ENCODE results near the gene WDR19. TPM values are rescaled to one million over a fixed set of nuclear protein-coding genes. Genes with fewer than 3 reads are reported as not detected.
"Not testable (repeated sequence)": the region's sequence is repeated elsewhere in the genome, so short reads cannot be mapped to it uniquely, and the experiment has no call there.

The WDR19 gene
- polyA plus RNA-seq, 5 donors, result 56.9 to 107 (median 84.8) TPM

DNA sequence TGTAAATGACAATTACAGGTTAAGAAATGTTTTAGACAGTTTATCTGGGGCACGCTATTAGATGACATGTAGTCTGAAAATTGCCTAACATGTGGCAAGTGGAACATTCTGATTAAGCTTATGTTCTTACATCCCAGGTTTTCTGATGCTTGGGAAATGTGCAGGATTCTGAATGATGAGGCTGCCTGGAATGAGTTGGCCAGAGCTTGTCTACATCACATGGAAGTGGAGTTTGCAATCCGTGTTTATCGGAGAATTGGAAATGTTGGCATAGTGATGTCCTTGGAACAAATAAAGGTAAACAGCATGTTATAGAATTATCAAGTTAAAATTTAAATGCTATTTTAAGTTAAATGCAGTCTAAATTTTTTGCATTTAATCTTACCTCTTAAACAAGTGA is 49.3 kb downstream of the WDR19 start:
- no peak for DNase-seq

DNA sequence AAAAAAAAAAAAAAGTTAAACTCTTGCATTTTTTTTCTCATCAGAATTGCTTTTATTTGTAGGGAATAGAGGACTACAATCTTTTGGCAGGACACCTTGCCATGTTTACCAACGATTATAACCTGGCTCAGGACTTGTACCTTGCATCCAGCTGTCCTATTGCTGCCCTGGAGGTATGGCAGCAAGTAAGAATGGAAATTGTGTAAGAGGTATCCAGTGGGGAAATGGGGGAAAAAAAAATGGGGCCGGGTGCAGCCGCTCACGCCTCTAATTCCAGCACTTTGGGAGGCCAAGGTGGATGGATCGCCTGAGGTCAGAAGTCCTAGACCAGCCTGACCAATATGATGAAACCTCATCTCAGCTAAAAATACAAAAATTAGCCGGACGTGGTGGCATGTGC is 49.8 kb downstream of the WDR19 start:
- no peak for DNase-seq

DNA sequence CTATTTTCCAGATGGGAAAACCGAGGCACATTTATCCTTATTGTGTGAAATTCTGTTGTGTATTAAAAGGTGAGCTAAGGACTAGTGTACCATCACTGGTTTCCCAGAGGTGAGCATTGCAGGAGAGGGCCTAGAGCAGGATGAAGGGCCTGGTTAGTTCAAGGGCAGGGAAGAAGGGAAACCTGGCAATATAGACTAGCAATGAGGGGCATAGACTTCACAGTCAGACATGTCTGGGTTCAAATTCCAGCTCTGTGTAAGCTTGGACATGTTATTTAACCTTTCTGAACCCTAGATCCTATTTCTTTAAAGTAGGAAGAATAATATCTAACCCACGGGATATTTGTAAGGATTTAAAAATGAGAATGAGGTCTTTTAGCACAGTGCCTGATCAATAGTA is 50.8 kb downstream of the WDR19 start:
- DNase-seq, result no peak

DNA sequence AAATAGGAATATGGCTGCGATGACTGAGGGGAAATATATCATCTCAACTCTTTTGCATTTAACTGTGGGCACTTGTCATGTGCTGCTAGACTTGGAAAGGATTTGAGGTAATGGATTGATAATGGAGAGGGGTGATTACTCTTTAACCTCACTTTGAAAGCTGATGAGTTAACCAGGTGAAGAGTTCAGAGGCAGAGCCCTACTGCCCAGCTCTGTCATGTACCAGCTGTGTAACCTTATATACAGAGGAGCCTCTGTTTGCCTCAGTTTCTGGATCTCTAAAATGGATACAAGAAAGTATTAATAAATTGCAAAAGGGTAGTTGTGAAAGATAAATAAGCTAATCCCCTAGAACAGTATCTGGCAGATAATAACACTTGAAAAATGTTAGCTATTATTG is 51.5 kb downstream of the WDR19 start:
- DNase-seq, result no peak

DNA sequence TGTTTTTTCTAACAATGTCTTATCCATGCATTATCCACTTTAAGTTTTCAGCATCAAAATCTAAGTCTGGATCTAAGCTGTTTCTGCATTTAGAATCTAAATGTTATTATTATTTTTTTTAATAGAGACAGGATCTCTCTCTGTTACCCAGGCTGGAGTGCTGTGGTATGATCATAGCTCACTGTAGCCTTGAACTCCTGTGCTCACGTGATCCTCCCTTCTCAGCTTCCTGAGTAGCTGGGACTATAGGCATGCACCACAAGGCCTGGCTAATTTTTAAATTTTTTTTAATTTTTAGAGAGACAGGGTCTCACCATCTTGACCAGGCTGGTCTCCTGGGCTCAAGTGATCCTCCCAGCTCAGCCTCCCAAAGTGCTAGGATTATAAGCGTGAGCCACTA is 52.7 kb downstream of the WDR19 start:
- no peak for DNase-seq

DNA sequence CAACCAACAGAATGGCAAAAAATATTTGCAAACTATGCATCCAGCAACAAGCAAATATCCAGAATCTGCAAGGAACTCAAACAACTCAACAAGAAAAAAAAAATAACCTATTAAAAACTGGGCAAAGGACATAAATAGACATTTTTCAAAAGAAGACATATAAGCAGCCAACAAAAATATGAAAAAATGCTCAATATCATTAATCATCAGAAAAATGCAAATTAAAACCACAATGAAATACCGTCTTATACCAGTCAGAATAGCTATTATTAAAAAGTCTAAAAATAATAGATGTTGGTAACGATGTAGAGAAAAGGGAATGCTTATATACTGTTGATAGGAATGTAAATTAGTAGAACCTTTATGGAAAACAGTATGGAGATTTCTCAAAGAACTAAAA is 53.4 kb downstream of the WDR19 start:
- no peak for DNase-seq

DNA sequence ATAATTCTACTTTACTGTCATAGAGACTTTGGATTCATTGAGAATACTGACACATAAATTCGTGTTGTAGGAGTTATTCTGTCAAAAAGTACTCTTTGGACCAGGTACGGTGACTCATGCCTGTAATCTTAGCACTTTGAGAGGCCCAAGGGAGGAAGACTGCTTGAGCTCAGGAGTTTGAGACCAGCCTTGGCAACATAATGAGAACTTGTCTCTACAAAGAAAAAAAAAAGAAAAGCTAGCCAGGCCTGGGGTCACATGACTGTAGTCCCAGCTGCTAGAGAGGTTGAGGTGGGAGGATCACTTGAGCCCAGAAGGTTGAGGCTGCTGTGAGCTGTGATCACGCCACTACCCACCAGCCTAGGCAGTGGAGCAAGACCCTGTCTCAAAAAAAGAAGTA is 54.9 kb downstream of the WDR19 start:
- DNase-seq, result no peak

DNA sequence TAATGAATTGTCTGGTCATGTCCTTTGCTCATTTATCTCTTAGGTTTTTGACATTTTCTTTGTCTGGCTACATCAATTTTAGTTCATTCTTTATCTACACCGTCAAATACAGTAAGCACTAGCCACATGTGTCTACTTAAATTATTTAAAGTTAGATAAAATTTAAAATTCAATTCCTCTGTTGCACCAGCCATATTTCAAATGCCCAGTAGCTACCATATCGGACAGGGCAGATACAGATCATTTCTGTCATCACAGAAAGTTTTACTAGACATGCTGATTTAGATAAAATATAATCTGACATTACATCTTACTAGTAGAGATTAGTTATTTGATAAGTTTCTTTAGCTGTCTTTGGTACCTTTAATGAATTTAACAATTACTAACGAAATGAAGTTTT is 61.1 kb downstream of the WDR19 start:
- DNase-seq, result no peak

DNA sequence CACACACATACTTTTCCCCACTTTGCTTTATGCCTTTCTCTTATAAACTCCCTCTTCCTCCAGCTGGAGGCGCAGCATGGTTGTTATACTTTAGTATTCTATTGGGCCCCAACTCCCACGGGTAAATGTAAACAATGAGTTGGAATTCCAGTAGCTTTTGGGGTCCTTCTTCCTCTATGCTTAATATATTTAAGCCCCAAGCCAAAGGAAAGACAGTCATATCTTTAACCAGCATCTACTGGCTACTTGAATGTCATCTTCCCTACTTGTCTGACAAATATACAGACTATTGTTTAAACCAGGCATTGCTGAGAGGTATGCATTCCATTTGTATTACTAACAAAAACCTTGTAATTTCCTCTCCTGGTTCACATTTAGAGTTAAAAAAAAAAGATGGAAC is 72.9 kb downstream of the WDR19 start:
- DNase-seq, result no peak

DNA sequence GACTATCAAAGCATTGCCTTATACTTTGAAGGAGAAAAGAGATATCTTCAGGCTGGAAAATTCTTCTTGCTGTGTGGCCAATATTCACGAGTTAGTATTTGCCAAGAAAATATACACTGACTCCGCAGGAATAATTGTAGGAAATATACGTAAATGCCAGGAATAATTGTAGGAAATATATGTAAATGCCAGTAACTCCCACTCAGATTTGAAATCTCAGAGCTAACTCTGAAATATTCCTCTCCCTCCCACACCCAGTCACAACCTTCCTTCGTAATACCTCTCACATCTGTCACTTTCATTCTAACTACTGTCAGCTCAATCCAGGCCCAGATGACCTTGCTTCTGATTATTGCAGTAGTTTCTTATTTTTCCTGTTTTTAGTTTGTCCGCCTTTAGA is 73.5 kb downstream of the WDR19 start:
- no peak for DNase-seq

DNA sequence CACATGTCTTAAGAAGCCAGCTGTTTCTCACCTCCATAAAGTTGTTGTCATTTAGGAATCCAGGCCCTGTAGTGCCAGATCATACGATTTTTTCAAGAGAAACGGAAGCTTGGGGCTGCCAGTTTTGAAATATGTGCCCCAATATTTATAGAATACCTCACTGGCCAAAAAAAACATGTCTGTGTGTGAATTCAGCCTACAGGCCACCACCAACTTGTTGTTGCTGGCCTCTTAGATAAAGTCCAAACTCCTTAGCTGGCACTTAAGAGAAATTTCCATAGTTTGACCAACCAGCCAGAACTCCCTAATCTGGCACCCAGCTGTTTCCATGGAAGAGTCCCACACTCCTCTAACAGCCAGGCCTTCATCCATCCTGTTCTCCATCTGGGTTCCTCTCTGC is 74.1 kb downstream of the WDR19 start:
- no peak for DNase-seq

DNA sequence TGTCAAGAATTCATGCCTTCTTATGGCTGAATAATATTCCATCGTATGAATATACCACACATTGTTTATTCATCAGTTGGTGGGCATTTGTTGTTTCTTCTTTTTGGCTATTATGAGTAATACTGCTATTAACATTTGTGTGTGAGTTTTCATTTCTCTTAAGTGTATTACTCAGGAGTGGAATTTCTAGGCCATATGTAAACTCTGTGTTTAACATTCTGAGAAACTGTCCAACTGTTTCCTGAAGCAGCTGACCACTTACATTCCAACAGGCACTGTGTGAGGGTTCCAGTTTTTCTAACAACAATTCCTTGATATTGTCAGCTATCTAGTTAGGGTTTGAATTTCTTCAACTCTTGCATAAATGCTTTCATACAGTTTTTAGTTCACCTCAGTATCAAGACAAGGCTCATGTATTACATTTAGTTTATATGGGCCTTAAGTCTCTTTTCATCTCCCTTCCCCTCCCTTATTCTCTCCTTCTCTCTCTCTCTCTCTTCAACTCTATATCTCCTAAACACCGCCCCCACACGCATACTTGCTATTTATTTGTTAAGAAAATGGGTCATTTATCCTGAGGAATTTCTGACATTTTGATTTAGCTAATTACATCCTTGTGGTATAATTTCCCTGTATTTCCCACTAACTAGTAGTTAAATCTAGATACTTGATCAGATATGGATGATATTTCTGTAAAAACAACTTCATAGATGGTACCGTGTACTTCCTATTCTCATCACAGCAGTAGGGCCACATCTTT is 77.4 kb downstream of the WDR19 start:
- no peak for DNase-seq

DNA sequence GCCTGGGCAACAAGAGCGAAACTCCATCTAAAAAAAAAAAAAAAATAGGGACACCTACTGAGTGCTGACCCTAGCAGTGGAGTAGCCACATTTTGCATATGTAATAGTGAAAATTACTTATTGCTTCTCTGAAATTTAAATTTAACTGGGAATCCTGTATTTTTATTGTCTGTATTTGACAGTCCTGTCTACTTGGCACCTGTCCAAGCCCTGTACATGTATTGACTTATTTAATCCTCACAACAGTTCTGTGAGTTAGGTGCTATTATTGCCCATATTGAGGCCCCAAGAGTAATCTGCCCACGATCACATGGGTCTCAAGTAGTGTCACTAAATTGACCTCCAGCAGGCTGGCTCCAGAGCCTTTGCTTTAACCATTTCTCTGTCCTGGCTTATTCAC is 81.6 kb downstream of the WDR19 start:
- DNase-seq, result no peak

DNA sequence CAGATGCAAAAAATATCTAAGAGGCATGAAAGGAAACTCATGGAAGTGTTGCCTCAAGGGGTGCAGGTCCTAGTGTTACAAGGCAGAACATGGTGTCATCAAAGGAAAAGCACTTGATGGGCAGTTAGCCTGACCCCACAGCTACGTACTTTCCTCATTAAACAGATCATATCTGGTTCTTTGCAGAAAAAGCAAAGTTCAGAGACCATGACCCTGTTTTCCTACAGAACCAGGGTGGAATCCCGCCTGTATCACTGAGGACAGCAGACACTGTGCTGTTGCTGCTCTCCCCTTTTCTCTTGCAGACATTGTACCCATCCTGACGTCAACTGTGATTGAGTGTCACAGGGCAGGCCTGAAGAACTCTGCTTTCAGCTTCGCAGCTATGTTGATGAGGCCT is 92.2 kb downstream of the WDR19 start:
- DNase-seq, result no peak

DNA sequence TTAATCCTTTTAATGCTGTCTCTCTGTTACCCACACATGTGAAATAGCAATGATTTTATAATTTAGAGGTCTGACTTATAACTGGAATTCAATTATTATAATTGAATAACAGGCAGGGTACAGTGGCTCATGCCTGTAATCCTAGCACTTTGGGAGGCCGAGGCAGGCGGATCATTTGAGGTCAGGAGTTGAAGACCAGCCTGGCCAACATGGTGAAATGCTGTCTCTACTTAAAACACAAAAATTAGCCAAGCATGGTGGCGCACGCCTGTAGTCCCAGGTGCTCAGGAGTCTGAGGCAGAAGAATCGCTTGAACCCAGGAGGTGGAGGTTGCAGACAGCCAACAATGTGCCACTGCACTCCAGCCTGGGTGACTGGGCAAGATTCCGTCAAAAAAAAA is 95.3 kb downstream of the WDR19 start:
- DNase-seq, result not testable (repeated sequence)

DNA sequence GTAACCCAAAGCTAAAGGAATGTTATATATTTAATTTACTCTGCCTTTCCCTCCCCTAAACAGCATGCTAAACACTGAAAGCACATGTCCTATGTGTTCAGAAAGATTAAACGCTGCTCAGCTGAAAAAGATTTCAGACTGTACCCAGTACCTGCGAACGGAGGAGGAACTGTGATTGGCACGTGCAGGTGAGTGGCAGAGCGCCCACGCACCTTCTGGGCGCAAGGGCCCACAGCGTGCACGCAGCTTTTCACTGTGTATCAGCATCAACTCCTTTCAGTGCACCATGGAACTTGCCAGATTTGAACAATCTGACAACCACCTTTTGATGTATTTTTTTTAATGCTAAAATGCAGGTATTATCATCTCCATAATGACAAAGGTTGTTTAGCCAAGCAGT is 96.1 kb downstream of the WDR19 start:
- DNase-seq, result no peak

DNA sequence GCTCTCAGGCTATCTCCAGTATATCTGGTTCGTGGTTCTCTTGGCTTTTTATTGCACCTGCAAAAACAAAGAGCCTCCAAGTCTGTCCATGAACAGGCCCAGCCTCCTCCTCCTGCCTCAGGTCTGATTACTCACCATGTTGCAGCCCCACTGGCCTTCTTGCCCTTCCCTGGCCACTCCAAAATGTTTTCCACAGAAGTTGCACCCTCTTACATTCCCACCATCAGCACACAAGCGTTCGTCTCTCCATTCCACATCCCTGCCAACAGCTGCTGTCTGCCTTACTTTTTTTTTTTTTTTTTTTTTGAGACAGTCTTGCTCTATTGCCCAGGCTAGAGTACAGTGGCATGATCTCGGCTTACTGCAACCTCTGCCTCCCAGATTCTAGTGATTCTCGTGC is 97.1 kb downstream of the WDR19 start:
- DNase-seq, result no peak

DNA sequence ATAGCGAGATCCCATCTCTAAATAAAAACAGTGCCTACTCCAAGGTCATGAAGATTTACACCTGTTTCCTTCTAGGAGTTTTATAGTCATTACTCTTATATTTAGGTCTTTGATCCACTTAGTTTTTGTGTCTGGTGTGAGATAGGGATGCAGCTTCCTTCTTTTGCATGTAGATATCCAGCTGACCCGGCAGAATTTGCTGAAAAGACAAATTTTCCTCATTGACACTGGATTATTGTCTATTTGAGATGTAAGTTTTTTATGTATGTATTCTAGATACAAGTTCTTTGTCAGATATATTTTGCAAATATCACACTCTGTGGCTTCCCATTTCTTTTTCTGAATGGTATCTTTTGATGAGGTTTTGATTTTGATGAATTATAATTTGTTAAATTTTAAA is 98.4 kb downstream of the WDR19 start:
- no peak for DNase-seq

DNA sequence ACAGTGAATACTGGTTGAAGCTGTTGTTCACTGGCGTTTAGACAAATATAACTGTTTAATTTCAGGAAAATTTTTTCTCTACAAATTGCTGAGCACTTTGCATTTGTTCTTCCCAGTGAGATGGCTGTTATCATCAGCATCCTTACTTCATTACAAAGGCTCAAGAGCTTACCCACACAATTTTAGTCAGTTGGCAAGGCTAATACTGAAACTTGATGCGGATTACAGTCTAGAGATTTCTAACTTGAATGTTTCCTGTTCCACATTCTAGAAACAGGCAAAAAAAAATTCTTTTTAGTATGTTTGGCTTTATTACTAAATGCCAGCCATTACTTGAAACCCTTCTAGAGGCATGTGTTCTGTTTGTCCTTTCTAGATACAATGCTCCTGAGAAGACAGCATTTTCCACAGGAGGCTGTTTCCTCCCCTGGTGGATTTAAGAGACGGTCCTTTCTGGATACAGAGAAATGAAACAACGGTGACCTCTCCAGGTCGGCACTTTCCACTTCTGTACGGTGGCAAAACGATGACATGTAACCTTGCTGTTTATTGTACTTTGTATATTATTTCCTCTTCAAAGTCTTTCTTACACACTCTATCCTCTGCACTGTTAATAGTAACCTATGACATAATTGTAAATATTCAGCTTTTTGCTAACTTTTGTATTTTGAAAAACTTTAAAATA is 102.9 kb downstream of the WDR19 start:
- DNase-seq, result no peak

DNA sequence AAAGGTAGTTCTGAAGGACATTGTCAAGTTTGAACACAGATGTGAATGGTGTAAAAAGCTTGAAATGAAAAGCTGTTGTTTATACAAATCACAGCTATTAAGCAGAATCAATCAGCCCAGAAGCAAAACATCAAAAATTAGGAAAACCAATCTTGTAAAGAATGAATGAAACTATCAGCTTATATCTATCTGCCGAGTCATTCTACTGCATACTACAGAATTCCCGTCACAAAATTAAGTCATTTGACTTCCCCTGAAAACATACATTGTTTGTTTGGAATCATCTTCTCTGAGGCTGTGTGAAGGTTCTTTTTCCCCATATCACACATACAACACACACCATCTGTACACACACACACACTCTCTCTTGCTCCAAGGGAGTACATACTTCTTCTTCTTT is 103.5 kb downstream of the WDR19 start:
- no peak for DNase-seq

DNA sequence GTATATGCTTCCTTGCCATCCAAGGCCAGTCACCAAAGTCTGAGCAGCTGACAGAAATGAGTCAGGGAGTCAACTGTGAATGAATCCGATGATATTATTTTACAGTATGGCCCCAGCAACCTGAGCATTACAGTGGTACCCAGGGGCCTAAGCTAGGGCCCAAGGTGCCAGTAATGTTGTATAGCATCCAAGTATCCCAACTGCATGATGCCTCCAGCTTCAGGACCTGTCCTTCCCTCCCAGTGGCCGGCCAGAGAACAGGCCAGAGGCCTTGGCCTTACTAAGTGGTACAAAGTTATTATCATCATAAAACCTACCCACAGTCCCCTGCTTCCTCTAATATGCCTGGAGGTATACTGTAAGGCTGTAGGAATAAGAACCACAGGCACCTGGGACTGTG is 103.9 kb downstream of the WDR19 start:
- no peak for DNase-seq

DNA sequence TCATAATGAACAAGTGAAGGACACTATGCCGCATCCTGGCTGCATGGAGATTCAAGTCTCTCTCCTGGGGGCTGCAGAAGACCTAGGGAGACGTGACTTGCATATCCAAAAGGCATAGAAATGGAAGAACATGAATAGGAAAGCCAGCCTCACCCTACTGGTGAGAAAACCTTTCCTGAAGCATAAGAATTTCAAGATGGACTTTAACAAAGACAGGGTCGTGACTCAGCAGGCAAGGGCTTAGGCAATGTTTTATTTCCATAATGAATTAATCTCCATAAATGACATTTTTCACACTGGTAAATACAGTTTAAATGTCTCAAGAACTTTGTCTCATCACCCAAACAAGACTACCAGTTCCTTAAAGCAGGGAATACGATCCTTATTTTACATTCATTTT is 104.9 kb downstream of the WDR19 start:
- DNase-seq, result no peak

DNA sequence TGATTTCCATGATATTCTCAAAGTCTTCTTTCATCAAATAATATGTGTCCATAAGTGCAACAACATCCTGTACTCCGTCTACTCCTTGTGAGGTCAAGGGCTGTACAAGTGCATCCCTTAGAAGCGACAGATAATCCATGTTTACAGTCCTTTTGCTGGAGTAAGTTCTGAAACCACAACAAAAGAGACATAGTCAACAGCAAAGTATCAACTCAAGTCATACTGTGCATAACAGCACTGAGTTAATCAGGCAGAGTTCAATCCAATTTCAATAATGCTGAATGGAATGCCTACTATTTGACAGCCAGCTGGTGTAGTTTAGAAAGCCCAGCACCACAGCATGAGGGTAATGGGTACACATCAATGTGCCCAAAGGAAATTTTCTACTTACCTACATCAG is 109.4 kb downstream of the WDR19 start:
- no peak for DNase-seq

DNA sequence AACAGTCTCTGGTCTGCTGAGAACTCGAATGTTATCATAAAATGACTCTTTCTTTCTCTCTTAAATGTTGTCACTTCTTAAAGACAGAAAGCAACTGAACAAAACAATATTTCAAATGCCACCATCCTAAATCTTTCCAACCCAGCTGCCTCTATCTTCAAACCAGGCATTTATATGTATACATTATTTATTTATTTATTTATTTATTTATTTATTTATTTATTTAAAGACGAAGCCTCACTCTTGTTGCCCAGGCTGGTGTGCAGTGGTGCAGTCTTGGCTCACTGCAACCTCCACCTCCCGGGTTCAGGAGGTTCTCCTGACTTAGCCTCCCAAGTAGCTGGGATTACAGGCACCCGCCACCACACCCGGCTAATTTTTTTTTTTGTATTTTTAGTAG is 110.1 kb downstream of the WDR19 start:
- DNase-seq, result not testable (repeated sequence)

Data from right lung (tissue), 5 donors.